Memory B cell (primary cell): ENCODE measurements around the gene GJC2.
"Not testable (repeated sequence)": the region's sequence is repeated elsewhere in the genome, so short reads cannot be mapped to it uniquely, and the experiment has no call there.

Experiments
- ATAC-seq: fragments of 150-1000 bp; cut with Tn5 transposase; 2 replicates; pipeline ENCODE4 v1.10.0; 2021; ENCODE audit warnings: low read depth, mild to moderate bottlenecking, moderate library complexity
- DNase-seq, 2 donors: peaks; one replicate each; pipeline ENCODE4 v3.0.0; 2022; ENCODE audit warnings: low spot score in 2 of 2
- H3K27ac Mint-ChIP-seq: one replicate; pipeline ENCODE4 v1.8.0; 2022; ENCODE audit warnings: mild to moderate bottlenecking, moderate library complexity, mixed read lengths
- H3K27me3 Mint-ChIP-seq: one replicate; pipeline ENCODE4 v1.8.0; 2022; ENCODE audit warnings: mixed read lengths
- H3K36me3 Mint-ChIP-seq: one replicate; pipeline ENCODE4 v1.8.0; 2022; ENCODE audit warnings: mild to moderate bottlenecking, mixed read lengths
- H3K4me1 Mint-ChIP-seq: one replicate; pipeline ENCODE4 v1.8.0; 2022; ENCODE audit warnings: mixed read lengths
- H3K4me3 Mint-ChIP-seq: one replicate; pipeline ENCODE4 v1.8.0; 2022; ENCODE audit warnings: mild to moderate bottlenecking, moderate library complexity, mixed read lengths
- H3K9me3 Mint-ChIP-seq: one replicate; pipeline ENCODE4 v1.8.0; 2022; ENCODE audit warnings: mixed read lengths

GJC2 gene

GRCh38 chr1:228163776-228164519, 14.2 kb downstream of the GJC2 start:
- Mint-ChIP-seq H3K27ac (peak overlapping the region; percentile 95), H3K27me3 (no peaks in the 10 kb centered on the region), H3K36me3 (peaks cover 3% of the 10 kb centered on the region), H3K4me1 (peaks cover 21% of the 10 kb centered on the region), H3K9me3 (no peaks in the 10 kb centered on the region), H3K4me3 (peak overlapping the region; percentile 79)
- DNase-seq = no peak
- ATAC-seq = no peak

- Mint-ChIP-seq H3K4me3 (peak overlapping the region; percentile 91), H3K36me3 (peaks cover 9% of the 10 kb centered on the region), H3K27ac (peak overlapping the region; percentile 95), H3K9me3 (no peaks in the 10 kb centered on the region), H3K27me3 (no peaks in the 10 kb centered on the region), H3K4me1 (peaks cover 26% of the 10 kb centered on the region)
- ATAC-seq = no peak
- DNase-seq = no peak
These were observed 15.0 kb downstream of the GJC2 start for GRCh38 chr1:228164561-228165371.

- H3K36me3 Mint-ChIP-seq = peaks cover 9% of the 10 kb centered on the region
- H3K9me3 Mint-ChIP-seq = no peaks in the 10 kb centered on the region
- DNase-seq (peak; percentile 100), ATAC-seq (peak; percentile 76)
- H3K4me3 Mint-ChIP-seq = peak within 1 kb of the TSS; percentile 91
- peaks cover 28% of the 10 kb centered on the region for H3K4me1 Mint-ChIP-seq
- H3K27me3 Mint-ChIP-seq = no peaks in the 10 kb centered on the region
- H3K27ac Mint-ChIP-seq = peak within 1 kb of the TSS; percentile 95
These were observed 15.8 kb downstream of the GJC2 start, which contains the start of gene IBA57 for GRCh38 chr1:228165372-228166169. TSS of gene IBA57 (plus strand) at chr1:228165804. CDS start at chr1:228165817, 13 bp downstream.

GRCh38 chr1:228166170-228166936, 16.6 kb downstream of the GJC2 start:
- peaks cover 9% of the 10 kb centered on the region for H3K36me3 Mint-ChIP-seq
- H3K4me1 Mint-ChIP-seq = peaks cover 29% of the 10 kb centered on the region
- peak overlapping the region; percentile 83 for H3K4me3 Mint-ChIP-seq
- H3K27me3 Mint-ChIP-seq = no peaks in the 10 kb centered on the region
- DNase-seq (peak in 1 of 2 donors; percentile 78), ATAC-seq (peak; percentile 21)
- peak overlapping the region; percentile 95 for H3K27ac Mint-ChIP-seq
- H3K9me3 Mint-ChIP-seq = no peaks in the 10 kb centered on the region

- Mint-ChIP-seq H3K27me3 (no peaks in the 10 kb centered on the region), H3K4me1 (peaks cover 39% of the 10 kb centered on the region), H3K4me3 (no peak overlapping the region), H3K36me3 (peaks cover 13% of the 10 kb centered on the region), H3K27ac (peak overlapping the region; percentile 53), H3K9me3 (no peaks in the 10 kb centered on the region)
- ATAC-seq = no peak
- no peak for DNase-seq
These were observed 19.0 kb downstream of the GJC2 start for GRCh38 chr1:228168563-228169270.

GRCh38 chr1:228169345-228169744, 19.6 kb downstream of the GJC2 start:
- H3K27ac Mint-ChIP-seq = peak overlapping the region; percentile 53
- no peaks in the 10 kb centered on the region for H3K27me3 Mint-ChIP-seq
- no peak for ATAC-seq
- no peak overlapping the region for H3K4me3 Mint-ChIP-seq
- no peak for DNase-seq
- no peaks in the 10 kb centered on the region for H3K9me3 Mint-ChIP-seq
- H3K4me1 Mint-ChIP-seq = peaks cover 35% of the 10 kb centered on the region
- H3K36me3 Mint-ChIP-seq = peaks cover 13% of the 10 kb centered on the region

GRCh38 chr1:228170666-228171065, 20.9 kb downstream of the GJC2 start:
- peaks cover 29% of the 10 kb centered on the region for H3K4me1 Mint-ChIP-seq
- DNase-seq = no peak
- no peak overlapping the region for H3K27ac Mint-ChIP-seq
- H3K36me3 Mint-ChIP-seq = peaks cover 13% of the 10 kb centered on the region
- no peaks in the 10 kb centered on the region for H3K27me3 Mint-ChIP-seq
- H3K9me3 Mint-ChIP-seq = no peaks in the 10 kb centered on the region
- H3K4me3 Mint-ChIP-seq = no peak overlapping the region
- no peak for ATAC-seq

GRCh38 chr1:228171221-228171891, 21.6 kb downstream of the GJC2 start:
- no peak for DNase-seq
- Mint-ChIP-seq H3K36me3 (peaks cover 13% of the 10 kb centered on the region), H3K27ac (no peak overlapping the region), H3K4me3 (no peak overlapping the region), H3K4me1 (peaks cover 29% of the 10 kb centered on the region), H3K27me3 (no peaks in the 10 kb centered on the region), H3K9me3 (no peaks in the 10 kb centered on the region)
- ATAC-seq = no peak

GRCh38 chr1:228172591-228173527, 23.1 kb downstream of the GJC2 start:
- Mint-ChIP-seq H3K27ac (peak overlapping the region; percentile 43), H3K36me3 (peaks cover 13% of the 10 kb centered on the region), H3K27me3 (no peaks in the 10 kb centered on the region), H3K9me3 (no peaks in the 10 kb centered on the region), H3K4me1 (peaks cover 21% of the 10 kb centered on the region), H3K4me3 (no peak overlapping the region)
- no peak for DNase-seq
- ATAC-seq = no peak

- DNase-seq, H3K27ac Mint-ChIP-seq, H3K4me3 Mint-ChIP-seq, H3K9me3 Mint-ChIP-seq, H3K27me3 Mint-ChIP-seq: not testable (repeated sequence)
- peaks cover 16% of the 10 kb centered on the region for H3K36me3 Mint-ChIP-seq
- peak; percentile 58 for ATAC-seq
- H3K4me1 Mint-ChIP-seq = peaks cover 17% of the 10 kb centered on the region
These were observed 24.1 kb downstream of the GJC2 start for GRCh38 chr1:228173528-228174481.
